ENCODE data around the gene FSTL5.

DNA sequence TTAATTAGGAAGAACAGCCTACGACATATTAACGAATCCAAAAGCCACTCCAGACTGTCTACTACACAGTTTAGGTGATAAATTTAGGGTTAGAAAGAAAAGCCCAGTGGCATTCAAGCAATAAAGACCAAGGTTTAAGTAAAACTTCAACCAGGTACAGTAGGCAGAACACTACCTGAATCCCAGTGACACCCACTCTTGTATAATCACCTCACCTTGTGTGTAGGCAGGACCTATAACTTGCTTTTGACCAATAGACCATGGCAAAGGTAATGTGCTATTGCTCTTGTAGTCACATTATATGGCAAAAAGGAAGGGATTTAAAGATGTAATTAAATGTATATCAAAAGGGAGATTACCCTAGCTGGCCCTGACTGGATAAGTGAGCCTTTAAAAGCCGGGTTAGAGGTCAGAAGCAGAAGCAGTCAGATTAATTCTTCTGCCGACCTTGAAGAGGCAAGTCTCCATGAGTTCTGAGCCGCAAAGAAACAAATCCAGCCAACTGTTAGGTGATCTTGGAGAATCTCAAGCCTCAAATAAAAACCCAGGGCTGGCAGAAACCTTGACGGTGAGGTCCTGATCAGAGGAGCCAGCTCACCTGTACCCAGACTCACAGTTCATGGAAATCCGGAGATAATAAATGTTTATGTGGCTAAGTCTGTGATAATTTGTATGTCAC, 8.8 kb downstream of the FSTL5 start:
- TF ChIP-seq CTCF (conservative IDR thresholded peaks at IDR 0.05 in 1 of 2, IDR thresholded peaks at IDR 0.05 in 1 of 2; ENCODE audit: extremely low read depth in 1 of 2, insufficient read depth in 1 of 2, low read depth in 1 of 2, low read length in 2 of 2) (no peak), EZH2 (IDR thresholded peaks at IDR 0.05; ENCODE audit: borderline replicate concordance, low read length) (no peak)

All from mammary epithelial cell (primary cell).